8988T (cell line): ENCODE measurements around the gene NR6A1.

ENCODE experiments used
- DNase-seq: peaks from one replicate; pipeline ENCODE4 v3.0.0; 2011

Gene NR6A1

GRCh38 chr9:124680714-124681390 lies 90.3 kb downstream of the NR6A1 start:
- DNase-seq, result no peak

- no peak for DNase-seq
Measured at GRCh38 chr9:124680049-124680448, 91.1 kb downstream of the NR6A1 start.

GRCh38 chr9:124676159-124676551 lies 95.0 kb downstream of the NR6A1 start:
- no peak for DNase-seq

- no peak for DNase-seq
Measured at GRCh38 chr9:124675261-124676158, 95.6 kb downstream of the NR6A1 start.

- no peak for DNase-seq
Measured at GRCh38 chr9:124674651-124675050, 96.5 kb downstream of the NR6A1 start.

GRCh38 chr9:124673063-124673462 lies 98.0 kb downstream of the NR6A1 start:
- DNase-seq, result no peak

GRCh38 chr9:124671861-124672260 lies 99.2 kb downstream of the NR6A1 start:
- no peak for DNase-seq

- no peak for DNase-seq
Measured at GRCh38 chr9:124666642-124667041, 104.5 kb downstream of the NR6A1 start.

- DNase-seq, result no peak
Measured at GRCh38 chr9:124665391-124666058, 105.6 kb downstream of the NR6A1 start.

GRCh38 chr9:124664143-124664542 lies 107.0 kb downstream of the NR6A1 start:
- no peak for DNase-seq

GRCh38 chr9:124663046-124663961 lies 107.8 kb downstream of the NR6A1 start:
- DNase-seq, result no peak

GRCh38 chr9:124662561-124662960 lies 108.5 kb downstream of the NR6A1 start:
- no peak for DNase-seq

GRCh38 chr9:124661271-124661670 lies 109.8 kb downstream of the NR6A1 start:
- DNase-seq, result no peak

- no peak for DNase-seq
Measured at GRCh38 chr9:124660341-124660801, 110.7 kb downstream of the NR6A1 start.

- DNase-seq, result peak; percentile 14
Measured at GRCh38 chr9:124659099-124659659, 111.9 kb downstream of the NR6A1 start.

- DNase-seq, result peak; percentile 48
Measured at GRCh38 chr9:124658165-124659017, 112.7 kb downstream of the NR6A1 start.

GRCh38 chr9:124657516-124657915 lies 113.6 kb downstream of the NR6A1 start:
- DNase-seq, result no peak

GRCh38 chr9:124654431-124654830 lies 116.7 kb downstream of the NR6A1 start:
- no peak for DNase-seq

GRCh38 chr9:124652615-124653393 lies 118.3 kb downstream of the NR6A1 start:
- DNase-seq, result no peak

- DNase-seq, result no peak
Measured at GRCh38 chr9:124652203-124652602, 118.9 kb downstream of the NR6A1 start.
